ENCODE results near the gene DOCK1. TPM values are rescaled to one million over a fixed set of nuclear protein-coding genes. Genes with fewer than 3 reads are reported as not detected.

Gene DOCK1
- total RNA-seq, 4 donors from 2014 or later = 50.8 to 59.0 (median 53.6) TPM

GRCh38 chr10:126955396-126955795, 50.2 kb downstream of the DOCK1 start:
- Histone ChIP-seq H3K27ac (no peak overlapping the region), H3K27me3 (no peaks in the 10 kb centered on the region), H3K4me1 (peaks cover 0 to 11% (median 0%) of the 10 kb centered on the region in 3 donors), H3K4me3 (no peak overlapping the region), H3K9me3 (no peaks in the 10 kb centered on the region), H3K36me3 (no peaks in the 10 kb centered on the region)
- TF ChIP-seq EP300 (IDR thresholded peaks at IDR 0.05) = no peak
- TF ChIP-seq POLR2AphosphoS5 (IDR thresholded peaks at IDR 0.05) = no peak
- no peak for TF ChIP-seq POLR2A (IDR thresholded peaks at IDR 0.05)
- no peak for TF ChIP-seq CTCF (IDR thresholded peaks at IDR 0.05)
- WGBS, 2 donors (ENCODE audit: low coverage in 1 of 2) = 60 to 100% methylated on average over 1 to 2 of the region's 8 CpGs
- no peak for ATAC-seq

GRCh38 chr10:126955934-126956711, 50.9 kb downstream of the DOCK1 start:
- Histone ChIP-seq H3K4me3 (no peak overlapping the region), H3K9me3 (no peaks in the 10 kb centered on the region), H3K27me3 (no peaks in the 10 kb centered on the region), H3K27ac (no peak overlapping the region), H3K4me1 (peaks cover 0 to 11% (median 0%) of the 10 kb centered on the region in 3 donors), H3K36me3 (no peaks in the 10 kb centered on the region)
- TF ChIP-seq POLR2A (IDR thresholded peaks at IDR 0.05) (no peak), EP300 (IDR thresholded peaks at IDR 0.05) (no peak), CTCF (IDR thresholded peaks at IDR 0.05) (no peak), POLR2AphosphoS5 (IDR thresholded peaks at IDR 0.05) (no peak)
- no peak for ATAC-seq
- WGBS, 2 donors (ENCODE audit: low coverage in 1 of 2) = 57% methylated on average over 7 of the region's 16 CpGs; no CpG with 5 or more reads in 1 of the 2 donors

- 70% methylated on average over 2 of the region's 4 CpGs; no CpG with 5 or more reads in 1 of the 2 donors for WGBS, 2 donors (ENCODE audit: low coverage in 1 of 2)
- no peak overlapping the region for H3K27ac ChIP-seq
- no peaks in the 10 kb centered on the region for H3K36me3 ChIP-seq
- no peak overlapping the region for H3K4me3 ChIP-seq
- TF ChIP-seq EP300 (IDR thresholded peaks at IDR 0.05) (no peak), CTCF (IDR thresholded peaks at IDR 0.05) (no peak), POLR2A (IDR thresholded peaks at IDR 0.05) (no peak), POLR2AphosphoS5 (IDR thresholded peaks at IDR 0.05) (no peak)
- H3K9me3 ChIP-seq = no peaks in the 10 kb centered on the region
- H3K4me1 ChIP-seq = peaks cover 0 to 11% (median 0%) of the 10 kb centered on the region in 3 donors
- H3K27me3 ChIP-seq = no peaks in the 10 kb centered on the region
- ATAC-seq = no peak
These were observed 51.5 kb downstream of the DOCK1 start for GRCh38 chr10:126956712-126957108.

GRCh38 chr10:126957111-126957510, 51.9 kb downstream of the DOCK1 start:
- H3K27me3 ChIP-seq = no peaks in the 10 kb centered on the region
- no peak overlapping the region for H3K27ac ChIP-seq
- WGBS, 2 donors (ENCODE audit: low coverage in 1 of 2) = 68 to 81% methylated on average over 3 to 8 of the region's 8 CpGs
- no peaks in the 10 kb centered on the region for H3K9me3 ChIP-seq
- H3K36me3 ChIP-seq = no peaks in the 10 kb centered on the region
- ATAC-seq = no peak
- peaks cover 0 to 11% (median 0%) of the 10 kb centered on the region in 3 donors for H3K4me1 ChIP-seq
- no peak overlapping the region for H3K4me3 ChIP-seq
- no peak for TF ChIP-seq POLR2A (IDR thresholded peaks at IDR 0.05)
- TF ChIP-seq CTCF (IDR thresholded peaks at IDR 0.05) = no peak
- TF ChIP-seq EP300 (IDR thresholded peaks at IDR 0.05) = no peak
- no peak for TF ChIP-seq POLR2AphosphoS5 (IDR thresholded peaks at IDR 0.05)

GRCh38 chr10:126959431-126959830, 54.2 kb downstream of the DOCK1 start:
- Histone ChIP-seq H3K36me3 (no peaks in the 10 kb centered on the region), H3K9me3 (no peaks in the 10 kb centered on the region), H3K27me3 (no peaks in the 10 kb centered on the region), H3K27ac (no peak overlapping the region), H3K4me3 (no peak overlapping the region), H3K4me1 (peaks cover 0 to 11% (median 0%) of the 10 kb centered on the region in 3 donors)
- TF ChIP-seq POLR2A (IDR thresholded peaks at IDR 0.05) = no peak
- TF ChIP-seq CTCF (IDR thresholded peaks at IDR 0.05) = no peak
- TF ChIP-seq EP300 (IDR thresholded peaks at IDR 0.05) = no peak
- 79 to 90% methylated on average over 1 to 3 of the region's 4 CpGs for WGBS, 2 donors (ENCODE audit: low coverage in 1 of 2)
- ATAC-seq = no peak
